K562 (cell line): Measurements from ENCODE around the gene RELL2. TPM values are rescaled to one million over a fixed set of nuclear protein-coding genes. Genes with fewer than 3 reads are reported as not detected.

Source experiments
- ESRRA ChIP-seq: fragments of 450-650 bp; IDR thresholded peaks from 2 replicates; pipeline ENCODE4 v1.6.1; 2014; ENCODE audit warnings: low read depth, mild to moderate bottlenecking, moderate library complexity, borderline replicate concordance
- ETV1 ChIP-seq: fragments of 450-650 bp; conservative IDR thresholded peaks from 2 replicates; pipeline ENCODE4 v1.6.1; 2016; ENCODE audit warnings: missing genetic modification characterization, control low read depth, low read depth, missing compliant biosample characterization
- JUND ChIP-seq, 2 experiments: IDR thresholded peaks; 2 replicates in 1 of 2; 3 replicates in 1 of 2; pipeline ENCODE4 v1.6.1; 2011; ENCODE audit warnings: borderline replicate concordance in 2 of 2, low read depth in 2 of 2, low read length in 2 of 2, improper control_type of control experiment in 1 of 2, missing biosample characterization in 1 of 2, missing genetic modification characterization in 1 of 2, missing genetic modification reagents in 1 of 2
- MCM5 ChIP-seq: fragments of 450-650 bp; IDR thresholded peaks from 2 replicates; pipeline ENCODE4 v1.6.1; 2016; ENCODE audit warnings: low read depth
- MTA3 ChIP-seq: fragments of 450-650 bp; formaldehyde crosslinking; IDR thresholded peaks from 2 replicates; pipeline ENCODE4 v1.6.1; 2017; ENCODE audit warnings: mild to moderate bottlenecking, borderline replicate concordance
- NFE2L1 ChIP-seq: fragments of 450-650 bp; IDR thresholded peaks from 2 replicates; pipeline ENCODE4 v1.6.1; 2016; ENCODE audit warnings: missing genetic modification characterization, low read depth, mild to moderate bottlenecking, missing compliant biosample characterization, moderate library complexity, borderline replicate concordance
- NFIC ChIP-seq: fragments of 450-650 bp; IDR thresholded peaks from 2 replicates; pipeline ENCODE4 v1.6.1; 2017; ENCODE audit warnings: mild to moderate bottlenecking, inconsistent platforms
- POLR2AphosphoS5 ChIP-seq: IDR thresholded peaks from 2 replicates; pipeline ENCODE4 v1.6.1; 2011; ENCODE audit warnings: mild to moderate bottlenecking, low read depth, low read length, moderate library complexity; ENCODE audit not compliant: control insufficient read depth, insufficient read depth
- PREB ChIP-seq: sonication (generic); formaldehyde crosslinking; IDR thresholded peaks from 2 replicates; pipeline ENCODE4 v1.8.1; 2023; ENCODE audit warnings: mild to moderate bottlenecking, missing genetic modification reagents
- SMC3 ChIP-seq: conservative IDR thresholded peaks from 2 replicates; pipeline ENCODE4 v1.6.1; 2011; ENCODE audit warnings: low read depth, low read length, improper control_type of control experiment; ENCODE audit not compliant: insufficient read depth
- TCF3 ChIP-seq: sonication (generic); formaldehyde crosslinking; IDR thresholded peaks from 2 replicates; pipeline ENCODE4 v1.4.0; 2020; ENCODE audit warnings: mild to moderate bottlenecking, missing genetic modification reagents
- TCF7 ChIP-seq: sonication (generic); IDR thresholded peaks from 2 replicates; pipeline ENCODE4 v1.6.1; 2016; ENCODE audit warnings: antibody characterized with exemption, borderline replicate concordance
- THAP12 ChIP-seq: fragments of 250-450 bp; sonication (Bioruptor Pico); IDR thresholded peaks from 2 replicates; pipeline ENCODE4 v1.9.0; 2021; ENCODE audit warnings: mild to moderate bottlenecking, inconsistent platforms
- THRA ChIP-seq: fragments of 450-650 bp; IDR thresholded peaks from 2 replicates; pipeline ENCODE4 v1.6.1; 2017; ENCODE audit warnings: mild to moderate bottlenecking, moderate library complexity
- ZBTB49 ChIP-seq: sonication (generic); formaldehyde crosslinking; IDR thresholded peaks from 2 replicates; pipeline ENCODE4 v1.8.0; 2022; ENCODE audit warnings: missing genetic modification reagents, mild to moderate bottlenecking, borderline replicate concordance
- ZBTB8A ChIP-seq: fragments of 450-650 bp; IDR thresholded peaks from 2 replicates; pipeline ENCODE4 v1.6.1; 2018; ENCODE audit warnings: mild to moderate bottlenecking, moderate library complexity; ENCODE audit not compliant: partially characterized antibody
- ZNF398 ChIP-seq: fragments of 250-450 bp; sonication (Bioruptor Pico); IDR thresholded peaks from 2 replicates; pipeline ENCODE4 v1.8.0; 2021; ENCODE audit warnings: moderate library complexity, mild to moderate bottlenecking, inconsistent platforms
- ZNF551 ChIP-seq: fragments of 250-450 bp; sonication (Bioruptor Pico); IDR thresholded peaks from 2 replicates; pipeline ENCODE4 v1.5.0; 2021; ENCODE audit warnings: mild to moderate bottlenecking, moderate library complexity
- polyA plus RNA-seq, 8 experiments: library from polyadenylated mRNA; depleted of rRNA in 4 of 8; stranded (reverse) in 5 of 8; unstranded in 3 of 8; fragments of >200 nt; fragmentation: Nextera tagmentation in 2 of 8; fragmentation: Illumina TruSeq in 1 of 8; extraction: Ambion mirVana in 2 of 8; extraction: Trizol in 1 of 8; gene quantifications; 2 replicates each; pipeline versions ENCODE4 v1.2.1 to v1.2.3, GENCODE V29; 2011 to 2014; ENCODE audit warnings: inconsistent platforms in 1 of 8, missing spikeins in 1 of 8
- total RNA-seq, 7 experiments: library from RNA; depleted of rRNA in 6 of 7; stranded (reverse); fragments of >200 nt in 6 of 7; fragmentation: Illumina TruSeq in 2 of 7; extraction: Trizol in 2 of 7; gene quantifications; 2 replicates each; pipeline versions ENCODE4 v1.2.1 to v1.2.3, GENCODE V29; 2011 to 2021; ENCODE audit warnings: low replicate concordance in 1 of 7

RELL2 gene
- total and polyA plus RNA-seq, 9 of the 15 experiments (the other 6 are each of a cell fraction or from before 2014, with no cell fraction given) = 0.06 to 36.0 (median 14.3) TPM

GRCh38 chr5:141617128-141617527 lies 19.7 kb upstream of the RELL2 start (continued):
- TF ChIP-seq NFE2L1 (tag) = no peak
- TF ChIP-seq NFIC = peak; percentile 53
- no peak for TF ChIP-seq ZNF398
- TF ChIP-seq JUND (IDR thresholded peaks at IDR 0.05; ENCODE audit: borderline replicate concordance, low read depth, low read length) = peak; percentile 81; the same call in 1 of the 2 replicates
- peak; percentile 44; the same call in 2 of the 3 replicates for TF ChIP-seq JUND (tag; IDR thresholded peaks at IDR 0.05; ENCODE audit: borderline replicate concordance, low read depth, low read length)
- TF ChIP-seq ETV1 (tag) = no peak
- no peak for TF ChIP-seq ZNF551 (CRISPR knock-in tag)
- TF ChIP-seq ZBTB8A = no peak
- TF ChIP-seq TCF3 = peak; percentile 70
- TF ChIP-seq PREB (CRISPR knock-in tag) = no peak
- no peak for TF ChIP-seq THAP12
- TF ChIP-seq ESRRA = no peak
- no peak for TF ChIP-seq SMC3
- TF ChIP-seq THRA = no peak
- TF ChIP-seq MCM5 = no peak
- no peak; the same call in 1 of the 2 replicates for TF ChIP-seq POLR2AphosphoS5
- no peak for TF ChIP-seq TCF7
- no peak for TF ChIP-seq ZBTB49 (CRISPR knock-in tag)
- TF ChIP-seq MTA3 = no peak; the same call in 1 of the 2 replicates
